ENCODE data around the gene LDAH. TPM values are rescaled to one million over a fixed set of nuclear protein-coding genes. Genes with fewer than 3 reads are reported as not detected.

The LDAH gene
- total RNA-seq, 1 donor from 2014 or later = 35.9 TPM

- Mint-ChIP-seq H3K9me3 (no peaks in the 10 kb centered on the region), H3K27me3 (ENCODE audit: low read depth) (no peaks in the 10 kb centered on the region), H3K27ac (no peak overlapping the region), H3K4me1 (ENCODE audit: low read depth) (peaks cover 4% of the 10 kb centered on the region), H3K4me3 (ENCODE audit: low read depth) (no peak overlapping the region), H3K36me3 (ENCODE audit: low read depth) (peaks cover 13% of the 10 kb centered on the region)
- intact Hi-C loops (cut with micrococcal nuclease) = loop anchor here (5.0 kb wide), 1 partner anchor 280 kb away; no protein-coding TSS in a partner anchor
- DNase-seq (ENCODE audit: low spot score) = no peak
These were observed 140.6 kb downstream of the LDAH start for GRCh38 chr2:20682167-20682920.

- Mint-ChIP-seq H3K36me3 (ENCODE audit: low read depth) (no peaks in the 10 kb centered on the region), H3K9me3 (no peaks in the 10 kb centered on the region), H3K4me1 (ENCODE audit: low read depth) (peaks cover 4% of the 10 kb centered on the region), H3K27ac (no peak overlapping the region), H3K27me3 (ENCODE audit: low read depth) (no peaks in the 10 kb centered on the region), H3K4me3 (ENCODE audit: low read depth) (no peak overlapping the region)
- no peak for DNase-seq (ENCODE audit: low spot score)
- intact Hi-C loops (cut with micrococcal nuclease) = loop anchor here (5.0 kb wide), 1 partner anchor 281 kb away; no protein-coding TSS in a partner anchor
These were observed 142.0 kb downstream of the LDAH start for GRCh38 chr2:20680744-20681375.

GRCh38 chr2:20678780-20679179 lies 144.1 kb downstream of the LDAH start:
- H3K9me3 Mint-ChIP-seq = no peaks in the 10 kb centered on the region
- H3K27me3 Mint-ChIP-seq (ENCODE audit: low read depth) = no peaks in the 10 kb centered on the region
- H3K27ac Mint-ChIP-seq = no peak overlapping the region
- DNase-seq (ENCODE audit: low spot score) = no peak
- peaks cover 4% of the 10 kb centered on the region for H3K4me1 Mint-ChIP-seq (ENCODE audit: low read depth)
- intact Hi-C loops (cut with micrococcal nuclease) = no loop called here
- H3K36me3 Mint-ChIP-seq (ENCODE audit: low read depth) = no peaks in the 10 kb centered on the region
- H3K4me3 Mint-ChIP-seq (ENCODE audit: low read depth) = no peak overlapping the region

GRCh38 chr2:20678086-20678395 lies 144.9 kb downstream of the LDAH start:
- H3K4me1 Mint-ChIP-seq (ENCODE audit: low read depth) = peaks cover 4% of the 10 kb centered on the region
- H3K36me3 Mint-ChIP-seq (ENCODE audit: low read depth) = no peaks in the 10 kb centered on the region
- no peaks in the 10 kb centered on the region for H3K27me3 Mint-ChIP-seq (ENCODE audit: low read depth)
- DNase-seq (ENCODE audit: low spot score) = no peak
- intact Hi-C loops (cut with micrococcal nuclease) = no loop called here
- no peak overlapping the region for H3K27ac Mint-ChIP-seq
- H3K4me3 Mint-ChIP-seq (ENCODE audit: low read depth) = no peak overlapping the region
- no peaks in the 10 kb centered on the region for H3K9me3 Mint-ChIP-seq

- Mint-ChIP-seq H3K4me3 (ENCODE audit: low read depth) (no peak overlapping the region), H3K36me3 (ENCODE audit: low read depth) (no peaks in the 10 kb centered on the region), H3K9me3 (no peaks in the 10 kb centered on the region), H3K4me1 (ENCODE audit: low read depth) (peaks cover 2% of the 10 kb centered on the region), H3K27me3 (ENCODE audit: low read depth) (peaks cover 3% of the 10 kb centered on the region), H3K27ac (no peak overlapping the region)
- intact Hi-C loops (cut with micrococcal nuclease) = no loop called here
- DNase-seq (ENCODE audit: low spot score) = no peak
These were observed 145.4 kb downstream of the LDAH start for GRCh38 chr2:20677301-20678085.

- DNase-seq (ENCODE audit: low spot score) = no peak
- Mint-ChIP-seq H3K4me3 (ENCODE audit: low read depth) (no peak overlapping the region), H3K9me3 (no peaks in the 10 kb centered on the region), H3K27ac (no peak overlapping the region), H3K27me3 (ENCODE audit: low read depth) (peaks cover 9% of the 10 kb centered on the region), H3K4me1 (ENCODE audit: low read depth) (no peaks in the 10 kb centered on the region), H3K36me3 (ENCODE audit: low read depth) (no peaks in the 10 kb centered on the region)
- intact Hi-C loops (cut with micrococcal nuclease) = no loop called here
These were observed 146.3 kb downstream of the LDAH start for GRCh38 chr2:20676353-20677215.

GRCh38 chr2:20675701-20676352 lies 147.1 kb downstream of the LDAH start:
- H3K36me3 Mint-ChIP-seq (ENCODE audit: low read depth) = no peaks in the 10 kb centered on the region
- peaks cover 9% of the 10 kb centered on the region for H3K27me3 Mint-ChIP-seq (ENCODE audit: low read depth)
- no peak overlapping the region for H3K4me3 Mint-ChIP-seq (ENCODE audit: low read depth)
- DNase-seq (ENCODE audit: low spot score) = no peak
- intact Hi-C loops (cut with micrococcal nuclease) = no loop called here
- H3K4me1 Mint-ChIP-seq (ENCODE audit: low read depth) = no peaks in the 10 kb centered on the region
- H3K27ac Mint-ChIP-seq = no peak overlapping the region
- H3K9me3 Mint-ChIP-seq = no peaks in the 10 kb centered on the region

GRCh38 chr2:20674974-20675679 lies 147.8 kb downstream of the LDAH start:
- intact Hi-C loops (cut with micrococcal nuclease) = no loop called here
- DNase-seq (ENCODE audit: low spot score) = no peak
- H3K27me3 Mint-ChIP-seq (ENCODE audit: low read depth) = peaks cover 9% of the 10 kb centered on the region
- no peaks in the 10 kb centered on the region for H3K9me3 Mint-ChIP-seq
- no peaks in the 10 kb centered on the region for H3K36me3 Mint-ChIP-seq (ENCODE audit: low read depth)
- H3K4me3 Mint-ChIP-seq (ENCODE audit: low read depth) = no peak overlapping the region
- no peak overlapping the region for H3K27ac Mint-ChIP-seq
- H3K4me1 Mint-ChIP-seq (ENCODE audit: low read depth) = no peaks in the 10 kb centered on the region

GRCh38 chr2:20674309-20674965 lies 148.5 kb downstream of the LDAH start:
- no peak for DNase-seq (ENCODE audit: low spot score)
- H3K4me3 Mint-ChIP-seq (ENCODE audit: low read depth) = no peak overlapping the region
- peaks cover 14% of the 10 kb centered on the region for H3K27me3 Mint-ChIP-seq (ENCODE audit: low read depth)
- intact Hi-C loops (cut with micrococcal nuclease) = no loop called here
- H3K36me3 Mint-ChIP-seq (ENCODE audit: low read depth) = no peaks in the 10 kb centered on the region
- H3K4me1 Mint-ChIP-seq (ENCODE audit: low read depth) = no peaks in the 10 kb centered on the region
- no peak overlapping the region for H3K27ac Mint-ChIP-seq
- H3K9me3 Mint-ChIP-seq = no peaks in the 10 kb centered on the region

- Mint-ChIP-seq H3K27me3 (ENCODE audit: low read depth) (peaks cover 20% of the 10 kb centered on the region), H3K9me3 (no peaks in the 10 kb centered on the region), H3K27ac (no peak overlapping the region), H3K4me1 (ENCODE audit: low read depth) (no peaks in the 10 kb centered on the region), H3K4me3 (ENCODE audit: low read depth) (no peak overlapping the region), H3K36me3 (ENCODE audit: low read depth) (no peaks in the 10 kb centered on the region)
- intact Hi-C loops (cut with micrococcal nuclease) = no loop called here
- DNase-seq (ENCODE audit: low spot score) = no peak
These were observed 149.1 kb downstream of the LDAH start for GRCh38 chr2:20673686-20674308.

Measured in activated T-helper 2 cell treated with anti-CD3 and anti-CD28 coated beads, Interferon-gamma antibody, Interleukin-2, Interleukin-4, amounts not matched to agents 10 μg/mL and 5 μg/mL and 100 μg/mL, durations not matched to agents 14 hours and 24 hours and 36 hours (primary cell).